Measurements from ENCODE around the gene ATG10.
"Not testable (repeated sequence)": the region's sequence is repeated elsewhere in the genome, so short reads cannot be mapped to it uniquely, and the experiment has no call there.

The ATG10 gene

DNA sequence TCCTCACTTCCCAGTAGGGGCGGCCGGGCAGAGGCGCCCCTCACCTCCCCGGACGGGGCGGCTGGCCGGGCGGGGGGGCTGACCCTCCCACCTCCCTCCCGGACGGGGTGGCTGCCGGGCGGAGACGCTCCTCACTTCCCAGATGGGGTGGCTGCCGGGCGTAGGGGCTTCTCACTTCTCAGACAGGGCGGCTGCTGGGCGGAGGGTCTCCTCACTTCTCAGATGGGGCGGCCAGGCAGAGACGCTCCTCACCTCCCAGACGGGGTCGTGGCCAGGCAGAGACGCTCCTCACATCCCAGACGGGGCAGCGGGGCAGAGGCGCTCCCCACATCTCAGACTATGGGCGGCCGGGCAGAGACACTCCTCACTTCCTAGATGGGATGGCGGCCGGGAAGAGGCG, 11.7 kb downstream of the ATG10 start:
- not testable (repeated sequence) for DNase-seq

DNA sequence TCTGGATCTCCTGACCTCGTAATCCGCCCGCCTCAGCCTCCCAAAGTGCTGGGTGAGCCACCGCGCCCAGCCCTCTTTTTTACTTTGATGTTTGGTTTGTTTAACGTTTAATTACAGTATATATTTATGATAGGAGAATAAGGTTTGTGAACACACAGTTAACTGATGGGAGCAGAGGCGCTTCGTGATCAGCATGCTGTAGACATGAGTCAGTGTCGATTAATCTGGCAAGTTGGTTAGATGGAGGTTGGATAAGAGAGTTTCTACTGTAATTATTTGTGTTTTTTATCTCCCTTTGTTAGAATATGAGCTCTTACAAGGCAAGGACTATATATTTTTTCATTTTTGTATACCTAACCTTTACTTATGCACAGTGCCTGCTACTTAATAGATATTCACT, 14.3 kb downstream of the ATG10 start:
- DNase-seq: no peak

DNA sequence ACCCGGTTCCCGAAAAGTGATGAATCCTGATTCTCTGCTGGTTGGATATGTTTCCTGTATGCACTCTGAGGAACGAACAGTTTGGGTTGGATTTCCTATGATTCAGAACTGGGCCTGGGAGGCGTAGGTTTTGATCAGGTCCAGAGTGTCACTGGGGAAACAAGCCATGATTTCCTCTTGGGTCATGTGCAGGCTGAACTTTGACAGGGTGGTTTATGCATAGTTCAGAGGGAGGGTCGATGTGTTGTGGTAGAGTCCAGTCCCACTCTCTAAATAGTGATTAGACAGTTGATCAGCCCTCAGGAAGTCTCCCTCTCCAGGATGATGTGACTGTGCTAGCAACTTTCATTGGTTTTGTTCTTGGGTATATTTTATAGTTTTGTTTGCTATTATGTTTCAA, 17.4 kb downstream of the ATG10 start:
- DNase-seq: no peak

DNA sequence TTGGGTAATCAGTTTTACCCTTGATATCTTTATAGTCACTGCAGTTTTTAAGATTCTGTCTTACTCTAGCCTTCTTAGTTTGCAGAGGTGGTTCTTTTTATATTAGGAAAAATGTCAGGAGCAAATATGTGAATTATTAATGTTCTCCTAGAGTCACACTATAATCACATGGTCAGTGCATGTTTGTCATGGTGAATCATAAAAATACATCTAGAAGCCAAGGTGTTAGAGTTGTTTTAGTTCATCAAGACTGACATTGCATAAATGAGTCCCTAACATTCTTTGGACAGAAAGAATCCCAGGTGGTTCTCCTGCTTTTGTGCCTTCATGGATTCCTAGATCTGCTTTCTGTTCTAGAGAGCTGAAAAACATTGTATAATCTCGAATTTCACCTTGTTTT, 22.9 kb downstream of the ATG10 start:
- no peak for DNase-seq

DNA sequence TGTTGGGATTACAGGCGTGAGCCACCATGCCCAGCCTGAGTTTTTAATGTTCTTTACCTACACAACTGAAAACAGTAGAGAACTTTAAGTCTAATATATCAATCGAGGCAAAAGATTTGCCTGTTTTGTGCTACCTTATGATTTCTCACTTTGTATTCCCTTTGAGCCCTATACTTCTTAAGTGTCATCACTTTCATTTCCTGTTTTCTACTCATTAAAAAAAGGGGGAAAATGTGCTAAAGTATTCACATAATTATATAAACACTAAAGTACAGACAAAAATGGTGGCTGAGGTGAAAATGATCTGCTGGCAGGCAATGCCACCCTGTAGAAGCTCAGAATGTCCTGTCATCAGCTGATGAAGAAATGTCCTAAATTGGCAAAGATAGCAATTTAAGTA, 23.6 kb downstream of the ATG10 start:
- DNase-seq: no peak

DNA sequence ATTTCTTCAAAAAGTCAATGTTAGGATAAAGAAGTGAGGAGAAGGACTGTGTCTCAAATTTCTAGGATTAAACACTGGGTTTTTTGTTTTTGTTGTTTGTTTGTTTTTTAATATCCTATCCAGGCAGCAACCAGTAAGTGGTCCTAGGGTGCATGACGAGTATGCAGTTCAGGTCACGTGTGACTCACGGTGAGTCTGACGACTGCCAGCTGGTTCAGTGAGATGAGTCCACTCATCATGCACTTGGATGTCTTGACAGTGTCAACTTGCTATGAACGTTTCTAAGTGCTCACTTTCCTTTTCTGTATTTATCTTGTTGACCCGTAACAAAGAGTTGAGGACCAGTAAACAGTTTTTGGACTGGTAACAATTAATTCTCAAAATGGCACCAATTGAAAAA, 32.7 kb downstream of the ATG10 start:
- no peak for DNase-seq

DNA sequence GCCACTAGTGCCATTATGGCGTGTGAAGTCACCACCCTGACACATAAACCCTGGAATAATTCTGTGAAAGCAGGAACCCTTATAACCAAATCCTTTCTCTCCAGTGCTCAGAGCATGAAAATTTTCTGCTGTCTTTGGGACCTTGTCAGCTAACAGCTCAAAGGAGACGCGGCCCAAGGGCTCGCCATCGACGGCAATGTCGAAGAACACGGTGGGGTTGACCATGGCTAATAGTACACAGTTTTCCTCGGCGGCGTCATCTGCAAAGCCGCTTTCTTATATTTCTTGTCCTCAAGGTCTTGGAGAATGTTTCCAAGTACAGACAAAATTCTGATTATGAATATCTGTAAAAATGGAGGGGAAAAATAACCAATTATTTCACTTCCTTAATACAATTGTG, 38.0 kb downstream of the ATG10 start:
- not testable (repeated sequence) for DNase-seq

DNA sequence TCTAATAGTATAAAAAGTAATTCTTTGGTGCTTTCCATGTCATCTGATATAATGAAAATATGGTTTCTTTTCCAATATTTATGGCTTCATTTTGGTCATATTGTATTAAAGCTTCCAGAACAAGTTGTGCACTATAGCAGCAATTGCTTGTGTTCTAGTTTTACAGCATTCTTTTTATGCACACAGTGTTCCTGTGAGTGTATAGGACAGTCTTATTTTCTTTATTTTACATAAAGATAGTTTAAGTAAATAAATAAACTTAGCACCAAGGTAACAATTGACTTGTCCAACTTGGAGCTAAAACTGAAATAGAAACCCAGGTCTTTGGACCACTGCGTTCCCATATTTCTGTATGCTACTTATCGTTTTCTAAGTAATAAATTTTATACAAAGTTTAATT, 38.9 kb downstream of the ATG10 start:
- no peak for DNase-seq

DNA sequence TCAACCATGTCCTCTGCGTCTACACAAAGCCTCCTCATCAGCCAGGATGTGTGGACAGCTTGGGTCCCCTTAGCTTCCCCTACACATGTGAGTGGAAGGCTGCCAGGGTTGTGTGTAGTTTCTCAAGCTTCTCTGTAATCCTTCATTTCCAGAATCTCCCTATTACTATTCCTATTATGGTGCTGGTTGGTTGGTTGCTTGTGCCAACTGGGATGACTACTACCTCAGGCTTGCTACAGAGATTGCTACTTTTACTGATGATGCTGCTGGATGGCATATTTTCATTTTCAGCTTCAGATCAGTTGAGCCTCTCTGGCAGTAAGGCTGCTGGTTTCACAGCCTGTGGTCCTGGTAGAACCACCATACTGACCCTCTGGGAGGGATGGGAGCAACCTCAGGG, 39.9 kb downstream of the ATG10 start:
- DNase-seq: no peak

DNA sequence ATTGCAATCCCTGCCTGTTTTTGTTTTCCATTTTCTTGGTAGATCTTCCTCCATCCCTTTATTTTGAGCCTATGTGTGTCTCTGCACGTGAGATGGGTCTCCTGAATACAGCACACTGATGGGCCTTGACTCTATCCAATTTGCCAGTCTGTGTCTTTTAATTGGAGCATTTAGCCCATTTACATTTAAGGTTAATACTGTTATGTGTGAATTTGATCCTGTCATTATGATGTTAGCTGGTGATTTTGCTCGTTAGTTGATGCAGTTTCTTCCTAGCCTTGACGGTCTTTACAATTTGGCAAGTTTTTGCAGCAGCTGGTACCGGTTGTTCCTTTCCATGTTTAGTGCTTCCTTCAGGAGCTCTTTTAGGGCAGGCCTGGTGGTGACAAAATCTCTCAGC, 42.8 kb downstream of the ATG10 start:
- DNase-seq: not testable (repeated sequence)

DNA sequence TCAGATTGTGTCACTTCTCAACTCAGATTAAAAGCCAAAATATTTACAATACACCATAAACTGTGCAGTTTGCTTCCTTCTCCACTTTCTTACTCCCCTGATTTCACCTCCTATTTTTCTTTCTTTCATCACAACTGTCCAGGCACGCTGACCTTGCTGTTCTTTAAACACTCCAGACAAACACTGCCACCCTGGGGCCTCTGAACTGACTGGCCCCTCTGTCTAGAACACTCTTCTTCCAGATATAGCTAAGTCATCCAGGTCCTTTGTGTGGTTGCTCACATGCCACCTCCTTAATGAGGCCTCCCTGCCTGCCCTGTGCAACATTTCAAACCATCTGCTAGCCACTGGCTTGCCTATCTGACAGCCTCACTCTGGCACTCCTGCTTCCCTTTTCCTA, 46.6 kb downstream of the ATG10 start:
- DNase-seq: no peak

DNA sequence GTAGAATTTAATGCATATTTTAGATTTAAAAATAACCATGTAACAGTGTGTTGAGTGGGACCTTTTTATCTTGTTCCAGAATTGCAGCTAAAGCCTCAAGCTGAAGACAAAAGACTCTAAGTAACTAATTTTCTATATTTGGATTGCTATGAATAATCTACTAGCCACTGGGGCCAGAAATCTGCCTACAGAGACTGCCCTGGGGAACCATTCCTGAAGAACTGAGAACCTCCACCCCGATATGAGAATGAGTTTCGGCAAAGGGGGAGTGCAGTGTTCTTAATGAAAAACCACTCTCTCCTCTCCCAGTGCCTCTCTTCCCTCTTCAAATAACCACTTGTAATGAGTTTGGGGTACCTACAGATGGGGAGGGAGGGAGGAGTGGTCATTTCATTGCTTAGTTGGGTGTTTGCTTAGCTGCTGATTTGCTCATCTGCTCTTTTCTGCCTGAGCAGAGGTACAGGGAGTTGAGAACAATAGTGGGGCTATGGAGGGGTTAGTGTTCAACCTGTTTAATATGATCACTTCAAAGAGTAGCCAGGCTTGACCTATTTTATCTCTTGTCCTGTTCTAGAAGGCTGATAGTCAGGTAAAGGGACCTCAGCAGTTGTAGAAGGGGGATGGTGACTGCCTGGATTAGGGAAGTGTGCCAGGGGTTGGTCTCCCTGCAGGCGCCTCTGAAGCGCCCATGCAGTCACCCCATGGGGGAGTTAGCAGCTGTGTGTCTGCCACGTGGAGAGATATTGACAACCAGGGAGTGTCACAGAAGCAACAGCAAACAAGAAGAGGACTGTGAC, 47.7 kb downstream of the ATG10 start:
- DNase-seq: no peak

DNA sequence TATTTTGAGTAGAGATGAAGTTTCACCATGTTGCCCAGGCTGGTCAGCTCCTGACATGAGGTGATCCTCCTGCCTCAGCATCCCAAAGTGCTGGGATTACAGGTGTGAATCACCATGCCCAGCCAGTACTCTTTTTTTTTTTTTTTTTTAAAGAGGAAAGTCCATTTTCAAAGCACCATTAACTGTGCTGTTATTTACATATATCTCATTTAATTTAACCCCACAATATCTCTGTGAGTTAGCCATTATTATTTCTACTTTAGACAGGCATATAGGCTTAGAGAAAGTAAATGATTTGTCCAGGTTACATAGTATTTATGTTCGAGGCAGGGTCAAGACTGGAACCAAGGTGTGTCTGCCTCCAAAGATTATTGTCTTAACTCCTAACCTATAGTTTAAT, 50.7 kb downstream of the ATG10 start:
- no peak for DNase-seq

DNA sequence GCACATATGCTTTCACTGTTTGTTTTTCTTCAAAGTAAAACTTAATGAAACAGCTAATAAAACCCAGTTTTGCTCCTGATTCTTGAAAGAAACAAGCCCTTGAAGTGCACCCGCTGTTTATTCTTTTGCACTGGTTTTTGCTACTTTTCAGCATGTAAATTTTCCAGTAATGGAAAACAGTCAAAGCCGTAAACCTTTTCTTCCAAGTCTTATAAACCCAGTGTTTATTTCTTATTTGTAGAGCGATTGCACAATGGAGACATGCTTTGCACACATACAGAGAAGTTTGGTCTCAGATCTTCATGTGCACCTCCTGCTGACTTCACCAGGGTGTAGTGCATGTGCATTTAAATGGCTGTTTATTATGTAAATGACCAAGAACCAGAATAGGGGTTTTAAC, 51.8 kb downstream of the ATG10 start:
- DNase-seq: no peak

DNA sequence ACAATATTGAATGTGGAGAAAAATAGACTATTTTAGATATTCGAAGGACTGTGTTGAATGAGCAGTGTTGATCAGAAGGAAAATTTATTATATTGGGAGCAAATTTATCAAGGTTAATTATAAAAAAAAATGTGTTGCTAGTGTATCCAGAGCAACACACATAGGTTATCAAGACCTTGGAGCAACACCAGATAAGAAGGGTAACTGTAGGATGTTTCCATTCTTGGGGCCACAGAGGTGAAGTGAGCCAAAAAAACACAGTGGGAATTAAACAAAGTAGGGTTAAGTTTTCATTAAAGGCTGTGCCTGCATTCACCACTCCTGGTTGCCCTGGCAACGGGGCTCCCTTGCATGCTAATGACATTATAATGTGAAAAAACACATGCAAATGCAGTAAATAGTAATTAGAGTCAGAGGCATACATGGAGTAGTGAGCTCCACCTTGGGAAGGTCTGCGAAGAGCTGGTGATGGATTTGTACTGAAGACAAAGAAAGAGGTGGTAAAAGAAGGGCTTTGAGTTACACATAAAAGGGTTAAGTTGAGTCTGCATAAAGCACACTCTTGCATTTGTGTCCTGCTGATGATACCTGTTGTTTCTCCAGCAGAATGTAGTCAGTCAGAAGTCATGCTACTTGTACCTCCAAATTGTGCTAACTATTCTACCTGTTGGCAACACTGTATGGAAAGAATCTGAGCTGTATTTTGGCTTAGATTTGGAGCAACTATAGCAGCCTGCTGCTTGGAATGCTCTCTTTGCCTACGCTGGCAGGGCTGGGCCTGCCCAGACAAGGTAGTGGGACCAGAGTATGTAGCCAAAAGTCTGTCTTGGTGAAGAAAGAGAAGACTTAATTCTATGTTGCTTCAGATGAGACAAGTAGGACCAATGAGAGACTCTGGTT, 59.6 kb downstream of the ATG10 start:
- no peak for DNase-seq

DNA sequence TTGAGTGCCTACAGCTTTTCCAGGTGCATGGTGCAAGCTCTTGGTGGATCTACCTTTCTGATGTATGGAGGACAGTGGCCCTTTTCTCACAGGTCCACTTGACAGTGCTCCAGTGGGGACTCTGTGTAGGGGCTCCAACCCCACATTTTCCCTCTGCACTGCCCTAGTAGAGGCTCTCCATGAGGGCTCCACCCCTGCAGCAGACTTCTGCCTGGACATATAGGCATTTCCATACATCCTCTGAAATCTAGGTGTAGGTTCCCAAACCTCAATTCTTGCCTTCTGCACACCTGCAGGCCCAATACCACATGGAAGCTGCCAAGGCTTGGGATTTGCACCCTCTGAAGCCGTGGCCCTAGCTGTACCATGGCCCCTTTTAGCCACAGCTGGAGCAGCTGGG, 71.1 kb downstream of the ATG10 start:
- DNase-seq: not testable (repeated sequence)

DNA sequence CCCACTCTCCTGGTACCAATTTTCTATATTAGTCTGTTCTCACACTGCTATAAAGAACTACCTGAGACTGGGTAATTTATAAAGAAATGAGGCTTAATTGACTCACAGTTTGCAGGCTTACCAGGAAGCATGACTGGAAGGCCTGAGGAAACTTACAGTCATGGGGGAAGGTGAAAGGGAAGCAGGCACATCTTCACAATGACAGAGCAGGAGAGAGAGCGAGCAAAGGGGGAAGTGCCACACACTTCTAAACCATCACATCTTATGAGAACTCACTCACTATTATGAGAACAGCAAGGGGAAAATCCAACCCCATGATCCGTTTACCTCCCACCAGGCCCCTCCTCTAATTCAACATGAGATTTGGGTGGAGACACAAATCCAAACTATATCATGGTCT, 72.2 kb downstream of the ATG10 start:
- no peak for DNase-seq

DNA sequence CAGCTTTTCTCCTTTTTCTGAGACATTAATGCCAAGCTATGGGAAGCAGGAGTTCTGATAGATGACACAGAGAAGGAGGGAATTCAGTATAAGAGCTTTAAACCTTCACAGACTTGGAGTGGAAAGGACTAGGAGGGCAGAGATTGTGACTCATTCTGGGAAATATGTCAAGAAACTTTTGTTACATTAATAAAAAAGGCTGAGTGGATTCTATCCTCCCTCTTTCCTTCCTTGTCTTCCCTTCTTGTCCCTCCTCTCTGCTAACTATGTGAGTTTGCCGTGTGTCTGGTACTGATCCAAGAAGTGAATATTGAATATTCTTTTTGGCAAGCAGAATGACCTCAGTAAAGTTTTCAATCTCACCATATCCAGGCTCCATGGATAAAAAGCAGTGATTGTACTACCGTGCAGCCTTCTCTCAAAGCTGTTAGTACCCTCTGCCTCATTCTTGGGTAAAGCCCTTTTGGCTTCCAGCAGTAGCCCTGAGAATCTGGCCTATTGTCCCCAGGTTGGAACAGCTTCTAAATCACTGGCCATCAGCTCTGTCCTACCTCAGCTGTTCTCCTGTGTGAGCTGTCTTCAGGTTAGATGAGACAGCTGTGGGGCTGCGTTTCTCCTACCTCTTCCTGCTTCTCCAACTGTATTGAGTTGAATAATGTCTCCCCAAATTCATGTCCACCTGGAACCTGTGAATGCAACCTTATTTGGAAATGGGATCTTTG, 73.9 kb downstream of the ATG10 start:
- DNase-seq: no peak

DNA sequence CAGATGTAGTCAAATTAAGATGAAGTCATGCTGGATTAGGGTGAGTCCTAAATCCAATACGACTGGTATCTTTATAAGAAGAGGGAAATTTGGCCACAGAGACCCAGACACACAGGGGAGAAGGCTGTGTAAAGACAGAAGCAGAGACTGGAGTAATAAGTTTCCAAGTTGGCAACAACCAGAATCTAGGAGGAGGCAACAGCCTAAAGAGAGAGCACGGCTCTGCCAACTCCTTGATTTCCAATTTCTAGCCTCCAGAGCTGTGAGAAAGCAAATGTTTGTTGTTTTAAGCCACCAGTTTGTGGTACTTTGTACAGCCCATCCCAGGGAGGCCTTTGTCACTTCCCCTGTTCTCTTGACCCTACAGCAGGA, 74.4 kb downstream of the ATG10 start:
- no peak for DNase-seq

DNA sequence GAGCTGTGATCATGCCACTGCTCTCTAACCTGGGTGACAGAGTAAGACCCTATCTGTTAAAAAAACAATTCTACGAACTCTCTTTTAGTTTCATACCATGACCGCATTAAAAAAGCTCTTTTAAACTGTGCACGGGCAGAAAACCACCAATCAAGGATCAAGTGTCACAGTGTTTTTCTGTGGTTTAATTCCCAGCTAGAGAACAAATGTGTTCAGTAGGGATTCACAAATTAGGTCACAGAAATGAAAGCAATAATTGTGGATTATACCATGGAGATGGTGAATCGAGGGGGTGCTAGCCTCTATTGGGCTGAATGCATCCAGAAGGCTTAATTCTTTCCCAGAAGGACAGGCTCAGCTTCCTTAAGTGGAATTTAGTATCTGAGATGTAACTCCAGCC, 79.1 kb downstream of the ATG10 start:
- DNase-seq: no peak

DNA sequence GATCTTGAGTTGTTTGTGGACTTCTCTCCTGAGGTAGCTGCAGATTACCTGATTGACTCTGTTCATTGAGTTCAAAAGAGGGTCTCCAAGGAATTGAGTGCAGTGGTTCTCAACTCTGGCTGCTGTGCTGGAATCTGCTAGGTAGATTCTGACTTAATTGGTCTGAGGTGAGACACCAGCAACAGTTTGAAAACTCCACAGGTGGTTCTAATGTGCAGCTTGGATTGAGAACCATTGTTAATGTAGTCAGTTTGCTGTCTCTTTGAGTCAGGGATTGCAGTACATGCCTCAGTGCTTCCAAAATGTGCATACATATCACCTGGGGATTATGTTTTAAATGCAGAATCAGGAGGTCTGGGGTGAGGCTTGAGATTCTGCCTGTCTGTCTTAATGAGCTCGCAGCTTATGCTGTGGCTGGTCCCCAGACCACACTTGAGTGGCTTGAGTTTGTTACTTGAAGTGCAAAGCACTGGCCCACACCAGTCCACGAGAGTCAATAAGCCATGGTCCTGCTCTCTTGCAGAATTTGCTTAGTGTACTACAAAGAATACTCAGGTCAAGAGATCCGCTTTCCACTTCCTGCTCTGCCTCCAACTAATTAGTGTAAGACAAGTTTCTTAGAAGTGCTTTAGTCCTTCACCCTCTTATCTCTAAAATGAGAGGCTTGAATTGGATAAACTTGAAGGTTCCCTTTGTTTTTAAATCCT, 82.3 kb downstream of the ATG10 start:
- no peak for DNase-seq

DNA sequence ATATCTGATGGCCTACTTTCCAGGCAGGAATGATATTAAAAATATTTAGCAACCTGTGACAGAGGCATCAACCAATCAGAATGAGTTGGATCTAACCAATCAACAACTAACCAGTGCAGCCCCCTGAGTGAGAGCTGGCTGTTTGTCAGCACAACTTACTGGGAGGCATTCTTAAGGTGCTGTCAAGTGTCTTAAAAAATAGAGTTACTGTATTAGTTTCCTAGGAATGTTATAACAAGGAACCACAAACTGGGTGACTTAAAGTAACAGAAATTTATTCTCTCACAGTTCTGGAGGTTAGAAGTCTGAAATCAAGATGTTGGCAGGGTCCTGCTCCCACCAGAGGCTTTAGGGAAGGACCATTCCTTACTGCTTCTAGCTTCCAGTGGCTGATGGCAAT, 85.2 kb downstream of the ATG10 start:
- DNase-seq: no peak

DNA sequence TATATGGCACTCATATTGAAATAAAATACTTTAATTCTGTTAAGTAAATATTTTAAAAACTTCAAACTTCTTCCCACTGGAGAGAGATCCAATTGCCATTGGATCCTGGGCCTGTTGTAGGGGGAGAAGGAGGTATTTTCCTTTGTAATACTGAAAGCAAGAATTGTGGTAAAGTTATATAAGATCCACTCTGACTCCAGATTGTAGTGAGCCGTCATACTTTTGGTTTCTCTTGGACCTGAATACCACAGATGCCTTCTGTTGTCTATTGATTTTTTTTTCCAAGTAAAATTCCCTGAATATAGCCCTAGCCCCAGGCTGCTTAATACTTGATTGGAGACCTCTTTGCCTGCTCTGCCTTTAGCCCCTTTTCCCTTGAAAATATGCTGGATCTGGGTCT, 86.9 kb downstream of the ATG10 start:
- DNase-seq: no peak
